GM06990 (cell line): Measurements from ENCODE around the gene SCRG1.
A peak's percentile ranks its signal among the peaks of the same experiment; 100 is the strongest.

Experiments used
- DNase-seq: peaks from one replicate; pipeline ENCODE4 v3.0.0-alpha.2; 2011; ENCODE audit not compliant: insufficient read length; ENCODE audit errors: extremely low read depth
- H3K27me3 ChIP-seq: replicated peaks from 2 replicates; pipeline ENCODE4 v1.6.0; 2011; ENCODE audit warnings: low read length; ENCODE audit not compliant: control insufficient read depth, insufficient read depth
- H3K36me3 ChIP-seq: 2 replicates; pipeline ENCODE4 v1.5.1; 2011; ENCODE audit warnings: low read length; ENCODE audit not compliant: control insufficient read depth, insufficient read depth
- H3K4me3 ChIP-seq: replicated peaks from 2 replicates; pipeline ENCODE4 v1.5.1; 2011; ENCODE audit warnings: low read depth, mild to moderate bottlenecking, control low read depth, low read length
- CTCF ChIP-seq: IDR thresholded peaks from 2 replicates; pipeline ENCODE4 v1.5.1; 2011; ENCODE audit warnings: low read length, control low read depth, mild to moderate bottlenecking, inconsistent platforms; ENCODE audit not compliant: insufficient read depth, poor library complexity, severe bottlenecking

SCRG1 gene

GRCh38 chr4:173370130-173370476, 28.8 kb downstream of the SCRG1 start:
- Histone ChIP-seq H3K4me3 (peak overlapping the region; percentile 78), H3K36me3 (no peaks in the 10 kb centered on the region), H3K27me3 (no peaks in the 10 kb centered on the region)
- no peak for TF ChIP-seq CTCF
- no peak for DNase-seq

- DNase-seq, result no peak
- no peaks in the 10 kb centered on the region for H3K27me3 ChIP-seq
- H3K4me3 ChIP-seq, result peak overlapping the region; percentile 46
- no peak for TF ChIP-seq CTCF
- no peaks in the 10 kb centered on the region for H3K36me3 ChIP-seq
Measured at GRCh38 chr4:173367946-173368345, 31.0 kb downstream of the SCRG1 start.

DNA sequence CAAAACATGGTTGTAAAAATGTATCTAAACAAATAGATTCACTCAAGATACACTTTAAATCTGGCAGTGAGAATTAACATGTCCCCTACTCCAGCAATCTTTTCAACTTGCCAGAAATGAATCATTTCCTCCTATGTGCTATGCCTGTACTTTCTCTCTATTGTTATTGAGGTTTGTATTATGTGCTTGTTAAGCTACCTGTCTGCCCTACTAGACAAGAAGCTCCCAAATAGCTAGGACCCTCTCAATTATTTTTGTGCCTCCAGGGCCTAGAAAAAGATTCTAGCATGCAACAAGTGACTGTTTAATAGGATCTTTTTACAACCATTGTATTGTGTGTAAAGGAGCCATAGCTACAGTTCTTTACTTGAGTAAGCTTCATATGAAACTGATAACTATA, 31.6 kb downstream of the SCRG1 start:
- no peaks in the 10 kb centered on the region for H3K36me3 ChIP-seq
- H3K4me3 ChIP-seq, result no peak overlapping the region
- no peaks in the 10 kb centered on the region for H3K27me3 ChIP-seq
- no peak for TF ChIP-seq CTCF
- peak; percentile 13 for DNase-seq

DNA sequence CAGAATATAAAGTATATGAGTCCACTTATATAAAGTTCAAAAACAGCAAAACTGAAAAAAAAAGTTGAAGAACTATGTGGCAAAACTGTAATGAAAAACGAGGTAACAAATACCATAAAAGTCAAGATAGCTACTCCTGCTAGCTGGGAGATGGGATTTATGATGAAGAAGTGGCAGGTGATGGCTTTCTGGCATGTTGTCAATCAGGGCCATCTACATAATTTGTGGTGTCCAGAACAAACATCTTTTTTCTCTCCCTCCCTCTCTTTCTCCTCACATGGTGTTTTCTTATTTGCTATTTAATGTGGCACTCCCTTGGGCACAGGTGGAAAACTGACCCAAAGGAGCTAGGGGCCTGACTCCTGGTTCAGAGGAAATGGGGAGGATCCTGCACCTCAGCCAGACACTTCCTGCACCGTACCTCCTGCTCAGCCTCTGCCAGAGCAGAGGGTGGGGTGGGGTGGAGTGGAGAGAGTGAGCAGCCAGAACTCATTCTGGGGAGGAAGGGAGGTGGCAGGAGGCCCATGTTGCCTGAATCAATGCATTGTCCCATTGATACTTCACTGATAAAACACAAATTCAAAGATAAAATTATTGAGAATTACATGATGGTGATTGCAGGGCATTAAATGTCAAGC, 33.4 kb downstream of the SCRG1 start:
- Histone ChIP-seq H3K36me3 (no peaks in the 10 kb centered on the region), H3K27me3 (no peaks in the 10 kb centered on the region), H3K4me3 (no peak overlapping the region)
- no peak for DNase-seq
- no peak for TF ChIP-seq CTCF

GRCh38 chr4:173362666-173363065, 36.2 kb downstream of the SCRG1 start:
- H3K27me3 ChIP-seq, result no peaks in the 10 kb centered on the region
- no peak for TF ChIP-seq CTCF
- no peaks in the 10 kb centered on the region for H3K36me3 ChIP-seq
- DNase-seq, result no peak
- H3K4me3 ChIP-seq, result no peak overlapping the region

DNA sequence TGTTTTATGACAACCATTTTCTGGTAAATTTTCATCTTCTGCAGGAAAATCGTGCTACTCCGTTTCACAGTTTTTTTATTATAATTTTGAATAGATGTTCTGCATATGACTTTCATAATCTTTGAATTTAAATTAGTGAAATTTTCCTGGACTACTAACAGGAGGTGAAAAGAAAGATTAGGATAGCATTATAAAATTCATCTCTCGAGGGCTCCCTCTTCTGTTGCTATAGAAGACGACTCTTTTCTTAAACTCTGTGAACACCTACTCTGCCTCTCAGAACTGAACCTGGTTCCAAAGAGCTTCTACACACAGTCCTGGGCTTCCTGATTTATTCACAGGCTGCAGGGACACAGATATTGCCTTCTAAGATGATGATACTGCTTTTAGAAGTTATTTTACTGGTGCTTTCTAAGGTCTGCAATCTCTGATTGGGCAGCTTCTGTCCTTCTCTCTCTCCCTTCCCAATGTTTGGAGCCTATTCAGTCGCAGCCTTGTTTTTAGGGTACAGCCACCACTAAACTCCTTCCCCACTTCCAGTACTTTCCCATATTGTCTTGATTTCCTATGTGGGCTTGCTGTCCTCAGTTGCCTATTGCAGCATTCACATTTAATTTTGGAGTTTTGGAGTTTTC, 38.2 kb downstream of the SCRG1 start:
- H3K27me3 ChIP-seq, result no peaks in the 10 kb centered on the region
- peak; percentile 31 for TF ChIP-seq CTCF
- DNase-seq, result no peak
- H3K4me3 ChIP-seq, result no peak overlapping the region
- H3K36me3 ChIP-seq, result no peaks in the 10 kb centered on the region
